ENCODE data around the gene PTTG1IP2.
"Not testable (repeated sequence)": the region's sequence is repeated elsewhere in the genome, so short reads cannot be mapped to it uniquely, and the experiment has no call there.

PTTG1IP2 gene

DNA sequence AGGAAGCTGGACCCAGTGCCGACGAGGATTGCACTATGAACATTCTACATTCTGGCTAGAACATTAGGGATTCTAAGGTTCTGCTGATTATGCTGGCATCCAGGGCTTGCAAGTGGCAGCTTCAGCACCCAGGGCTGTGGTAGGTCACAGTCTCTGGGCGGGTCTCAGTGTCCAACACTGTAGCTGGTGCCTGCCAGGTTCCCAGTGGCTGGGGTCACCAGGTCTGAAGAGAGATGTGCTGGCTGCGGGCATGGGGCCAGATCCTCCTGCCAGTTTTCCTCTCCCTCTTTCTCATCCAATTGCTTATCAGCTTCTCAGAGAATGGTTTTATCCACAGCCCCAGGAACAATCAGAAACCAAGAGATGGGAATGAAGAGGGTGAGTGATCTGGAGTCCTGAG lies at the start of gene PTTG1IP2:
Gene PTTG1IP2 (plus strand): TSS at position 86 of the 400 bp plus-strand sequence. CDS start 148 bp downstream, at position 234.
- FAIRE-seq = no peak

DNA sequence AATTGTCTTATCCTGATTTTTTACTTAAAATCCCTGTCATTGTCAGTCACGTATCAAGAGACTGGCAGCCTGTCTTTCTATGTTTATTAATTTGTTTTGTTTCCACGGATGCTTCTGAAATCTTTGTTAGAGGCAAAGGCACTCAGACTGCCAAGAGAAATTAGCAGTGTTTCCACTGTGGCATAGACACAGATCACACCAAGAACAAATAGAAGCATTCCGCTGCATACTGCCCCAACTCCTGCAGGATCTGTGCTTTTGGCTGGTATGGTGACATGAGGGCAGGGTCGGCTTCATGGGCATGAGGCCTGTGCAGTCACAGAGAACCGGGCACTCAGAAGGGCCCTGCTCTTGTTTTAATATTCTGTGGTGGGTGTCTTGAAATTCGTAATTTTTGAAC lies 47.8 kb upstream of the PTTG1IP2 start:
- no peak for FAIRE-seq

DNA sequence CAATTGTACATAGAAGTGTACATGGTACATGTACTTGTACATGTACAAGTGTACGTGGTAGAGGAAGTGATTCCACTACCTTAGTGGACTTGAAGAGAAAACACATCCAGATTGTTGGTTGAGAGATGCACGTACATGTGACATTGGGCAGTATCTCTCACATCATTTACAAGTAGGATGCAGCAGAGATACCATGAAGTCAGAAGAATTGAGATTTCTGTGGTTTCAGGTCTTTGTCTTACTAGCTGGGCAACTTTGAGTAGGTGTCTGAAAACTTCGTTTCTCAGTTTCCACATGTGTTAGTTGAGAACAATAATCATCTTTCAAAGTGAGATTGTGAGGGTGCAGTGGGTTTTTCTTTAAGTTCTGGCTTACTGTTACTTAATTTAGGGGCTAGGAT lies 44.7 kb upstream of the PTTG1IP2 start:
- FAIRE-seq = no peak

DNA sequence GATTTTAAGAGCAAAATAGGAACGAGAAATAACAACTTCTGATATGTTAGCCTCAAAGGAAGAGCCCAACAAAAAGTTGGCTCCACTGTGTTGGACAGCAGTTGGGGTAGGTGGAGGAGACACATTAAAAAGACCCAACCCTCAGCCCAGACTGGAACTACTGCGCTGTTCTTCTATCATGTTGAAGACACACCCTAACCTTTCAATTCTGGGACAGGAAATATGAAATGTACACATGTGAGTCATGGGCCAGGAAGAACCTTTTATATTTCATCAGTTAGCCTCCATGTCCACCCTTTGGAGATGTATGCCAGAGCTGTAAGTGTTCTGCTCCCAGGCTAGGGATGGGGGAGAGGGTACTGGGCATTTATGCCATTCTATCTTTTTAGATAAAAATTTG lies 44.1 kb upstream of the PTTG1IP2 start:
- FAIRE-seq = no peak

DNA sequence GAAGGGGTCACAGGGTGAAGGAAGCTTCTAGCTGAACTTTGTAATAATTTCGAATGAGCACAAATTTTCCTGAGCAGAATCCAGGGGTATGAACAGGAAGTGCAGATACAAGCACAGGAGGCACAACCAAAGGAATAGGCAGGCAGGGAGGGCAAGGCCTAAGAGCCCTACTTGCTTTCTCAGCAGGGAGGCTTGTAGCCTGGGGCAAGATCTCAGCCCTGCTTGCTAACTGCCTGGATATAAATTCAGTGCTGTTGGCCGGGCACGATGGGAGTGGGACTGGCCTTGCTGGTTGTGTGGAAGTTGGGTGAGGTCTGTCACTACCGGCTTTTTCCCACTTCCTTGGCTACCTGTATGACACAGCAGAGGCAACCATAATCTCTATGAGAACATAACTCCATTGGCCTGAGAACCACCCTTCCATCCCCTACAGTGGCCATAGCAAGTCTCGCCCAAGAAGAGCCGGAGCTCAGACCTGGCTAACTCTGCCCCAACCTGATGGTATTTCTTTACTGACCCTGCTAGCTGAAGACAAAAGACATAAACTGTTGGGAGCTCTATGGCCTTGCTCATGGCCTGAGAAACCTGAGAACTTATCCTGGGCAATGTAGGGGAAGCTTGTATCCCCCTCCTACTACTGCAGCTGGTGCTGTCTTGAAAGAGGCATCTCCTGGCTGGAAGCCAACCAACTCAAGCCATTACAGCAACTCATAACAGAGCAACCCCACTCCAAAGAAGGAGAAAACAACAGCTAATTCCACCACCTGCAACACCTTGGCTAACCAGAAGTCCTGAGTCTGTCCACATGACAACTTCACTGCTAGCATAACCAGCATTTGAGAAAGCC lies 38.6 kb upstream of the PTTG1IP2 start:
- FAIRE-seq = no peak

DNA sequence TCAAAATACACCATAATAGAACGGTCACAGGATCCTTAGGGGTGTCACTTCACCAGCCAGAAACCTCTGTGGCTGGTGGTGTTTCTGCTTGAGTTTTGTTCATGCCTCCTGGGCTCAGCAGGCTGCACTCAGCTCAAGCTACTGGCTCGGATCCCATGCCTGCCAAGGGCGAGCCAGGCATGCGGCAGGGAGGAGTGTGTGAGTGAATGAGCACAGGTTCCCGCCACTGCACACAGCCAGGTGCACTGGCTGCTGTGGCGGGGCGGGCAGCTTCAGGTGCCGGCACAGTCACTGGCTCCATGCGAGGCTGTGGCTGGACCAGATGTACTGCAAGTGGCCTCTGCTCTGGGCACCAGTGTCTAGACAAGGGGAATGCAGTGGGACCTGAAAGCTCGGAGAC lies 36.7 kb upstream of the PTTG1IP2 start:
- FAIRE-seq = no peak

DNA sequence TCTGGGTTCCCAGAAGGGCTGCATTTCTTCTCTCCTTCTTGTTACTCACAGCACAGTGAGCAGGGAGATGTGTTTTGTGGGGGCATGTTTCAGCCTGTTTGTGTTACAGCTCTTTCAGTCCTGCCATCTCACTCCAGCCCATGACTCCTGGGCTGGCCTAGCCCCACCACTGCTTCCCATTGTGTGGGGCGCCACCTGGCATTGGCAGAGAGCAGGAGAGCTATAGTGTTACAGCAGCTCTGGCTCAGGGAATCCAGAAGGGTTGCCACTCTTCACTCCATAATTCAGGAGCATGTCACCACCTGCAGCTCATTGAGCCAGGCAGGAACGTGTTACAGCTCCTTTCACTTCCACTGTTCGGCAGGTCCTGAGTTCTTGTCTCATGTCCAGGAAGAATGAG lies 36.2 kb upstream of the PTTG1IP2 start:
- no peak for FAIRE-seq

DNA sequence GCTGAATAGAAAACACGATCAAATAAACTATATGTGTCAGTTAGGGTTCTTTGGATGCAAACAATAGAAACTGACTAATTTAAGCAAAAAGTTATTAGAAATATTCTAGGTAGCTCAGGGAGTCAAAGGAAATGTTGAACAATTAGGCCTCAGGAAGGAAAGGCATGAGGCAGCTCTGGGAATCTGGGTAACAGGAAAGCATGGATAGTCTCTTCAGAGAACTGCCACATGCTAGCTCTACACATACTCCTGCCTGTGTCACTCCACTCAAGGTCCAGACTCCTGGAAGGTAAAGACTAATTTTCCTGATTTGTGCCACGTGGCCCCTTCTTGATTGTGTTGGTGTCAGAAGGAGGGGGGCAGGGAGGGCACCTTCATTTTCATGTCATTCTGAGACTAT lies 23.8 kb upstream of the PTTG1IP2 start:
- no peak for FAIRE-seq

DNA sequence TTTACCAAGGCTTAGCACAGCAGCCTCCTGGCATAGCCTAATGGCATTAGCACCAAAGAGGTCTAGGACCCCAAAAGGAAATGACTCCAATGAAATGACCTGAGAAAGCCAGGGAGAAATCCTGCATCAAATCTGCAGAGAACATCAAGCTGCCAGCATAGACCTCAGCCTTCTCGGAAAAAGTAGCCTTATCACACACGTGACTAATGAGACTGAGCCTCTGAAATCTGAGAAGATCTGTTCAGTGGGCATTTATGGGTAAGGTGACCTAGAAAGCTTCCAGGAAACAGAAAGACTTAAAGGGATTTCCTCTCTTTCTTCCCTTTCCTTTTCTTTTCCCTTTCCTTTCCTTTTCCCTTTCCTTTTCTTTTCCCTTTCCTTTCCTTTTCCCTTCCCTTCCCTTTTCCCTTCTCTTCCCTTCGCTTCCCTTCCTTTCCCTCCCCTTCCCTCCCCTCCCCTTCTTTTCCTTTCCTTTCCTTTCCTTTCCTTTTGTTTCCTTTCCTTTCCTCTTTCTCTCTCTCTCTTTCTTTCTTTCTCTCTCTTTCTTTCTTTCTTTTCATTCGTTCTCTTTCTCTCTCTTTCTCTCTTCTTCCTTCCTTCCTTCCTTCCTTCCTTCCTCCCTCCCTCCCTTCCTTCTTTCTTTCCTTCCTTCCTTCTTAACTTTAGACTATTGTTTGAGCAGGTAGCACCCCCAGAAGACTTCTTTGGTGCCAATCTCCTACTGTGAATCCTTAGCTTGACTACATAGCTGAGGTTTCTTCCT lies 23.1 kb upstream of the PTTG1IP2 start:
- no peak for FAIRE-seq

DNA sequence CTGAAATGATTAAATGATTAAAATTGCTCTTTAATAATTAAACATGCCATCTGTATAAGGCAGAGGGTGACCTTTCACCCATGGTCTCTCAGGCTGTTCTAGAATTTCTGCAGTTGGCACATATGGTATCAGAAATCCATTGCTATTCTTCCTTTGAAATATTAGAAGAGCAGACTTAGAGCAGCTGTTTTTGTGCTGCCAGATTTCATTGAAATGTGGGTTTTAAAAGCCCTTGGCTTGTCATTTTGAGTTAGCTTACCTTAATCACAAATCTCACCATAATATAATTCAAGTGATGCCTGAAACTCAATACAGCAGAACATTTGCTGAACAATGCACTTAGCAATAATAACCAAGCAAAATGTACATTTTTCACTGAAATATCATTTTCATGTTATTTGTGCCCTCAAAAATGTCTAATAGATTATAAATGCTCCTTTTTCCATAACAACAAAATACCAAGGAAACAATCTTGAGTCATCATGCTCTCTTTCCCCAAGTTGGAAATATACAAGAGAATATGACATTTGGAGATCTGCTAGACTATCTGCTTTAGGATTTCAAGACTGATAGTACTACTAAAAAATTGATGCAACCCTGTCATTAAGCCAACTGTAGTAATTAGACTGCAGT lies 16.1 kb upstream of the PTTG1IP2 start:
- no peak for FAIRE-seq

DNA sequence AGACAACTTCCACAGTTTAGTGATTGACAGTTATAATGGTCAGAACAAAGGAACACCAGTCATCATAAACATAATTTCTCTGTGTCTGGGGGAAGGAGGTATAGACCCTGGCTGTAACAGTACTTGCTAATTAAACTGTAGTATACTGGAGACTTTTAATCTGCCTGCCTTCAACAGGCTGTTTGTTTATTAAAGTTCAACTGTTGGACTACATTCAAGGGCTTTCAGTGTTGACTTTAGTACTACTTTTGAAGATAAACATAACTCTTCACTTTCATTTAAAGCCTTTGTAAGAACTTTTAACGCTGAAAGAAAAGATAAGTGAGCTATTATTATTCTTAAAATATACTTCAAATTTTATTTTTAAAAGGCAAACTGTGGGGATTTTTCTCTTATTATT lies 15.5 kb upstream of the PTTG1IP2 start:
- FAIRE-seq = no peak

DNA sequence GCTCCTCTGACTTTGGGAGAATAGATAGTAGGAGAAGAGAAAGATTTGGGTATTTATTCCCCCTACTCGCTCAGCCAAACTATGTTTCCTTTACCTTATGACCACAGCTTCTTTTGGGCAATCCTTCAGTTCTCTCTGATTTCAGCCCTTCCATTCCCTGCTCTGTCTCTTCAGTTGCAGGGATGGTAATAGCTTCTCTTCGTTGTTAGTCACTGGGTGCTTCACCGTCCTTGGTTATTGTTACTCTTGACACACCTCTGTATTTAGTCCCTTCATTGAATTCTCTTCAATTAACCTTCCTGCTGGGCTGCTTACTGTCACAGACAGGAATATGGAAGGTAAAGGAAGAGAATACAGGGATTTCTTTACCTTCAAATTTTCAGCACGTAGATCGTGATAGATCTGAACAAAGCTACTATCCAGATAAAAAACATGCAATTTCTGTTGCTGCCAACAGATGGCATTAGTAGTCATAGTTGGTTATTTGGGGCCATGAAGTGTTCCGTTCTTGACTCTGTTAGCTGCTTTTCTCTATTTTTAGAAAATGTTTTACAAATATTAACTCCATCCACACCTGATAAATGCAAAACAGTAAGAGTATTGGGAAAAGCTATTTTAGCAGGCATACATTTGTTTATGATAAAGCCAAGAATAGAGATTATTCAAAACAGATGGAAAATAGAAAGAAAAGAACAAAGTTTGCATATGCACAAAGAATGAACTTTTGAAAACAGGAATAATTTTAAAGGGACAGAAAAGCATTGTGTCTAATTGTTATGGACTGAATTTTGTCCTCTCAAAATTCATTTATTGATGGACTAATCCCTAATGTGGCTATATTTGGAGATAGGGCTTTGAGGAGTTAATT lies 14.0 kb upstream of the PTTG1IP2 start:
- peak; percentile 72 for FAIRE-seq

DNA sequence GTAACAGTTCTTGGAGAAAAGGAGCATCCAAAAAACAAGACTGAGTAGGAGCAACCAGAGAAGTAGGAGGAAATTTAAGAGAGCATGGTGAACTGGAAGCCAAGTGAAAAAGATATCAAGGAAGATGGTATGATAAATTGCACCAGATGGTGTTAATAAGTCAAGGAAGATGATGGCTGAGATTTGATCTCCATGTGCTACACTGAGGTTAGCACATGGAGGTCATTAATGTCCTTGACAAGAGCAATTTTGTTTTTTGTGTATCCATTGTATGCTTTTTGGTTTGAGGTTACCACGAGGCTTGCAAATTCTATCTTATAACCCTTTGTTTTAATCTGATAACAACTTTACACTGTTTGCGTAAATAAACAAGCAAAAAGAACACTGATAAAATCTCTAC lies 11.3 kb upstream of the PTTG1IP2 start:
- FAIRE-seq = no peak

DNA sequence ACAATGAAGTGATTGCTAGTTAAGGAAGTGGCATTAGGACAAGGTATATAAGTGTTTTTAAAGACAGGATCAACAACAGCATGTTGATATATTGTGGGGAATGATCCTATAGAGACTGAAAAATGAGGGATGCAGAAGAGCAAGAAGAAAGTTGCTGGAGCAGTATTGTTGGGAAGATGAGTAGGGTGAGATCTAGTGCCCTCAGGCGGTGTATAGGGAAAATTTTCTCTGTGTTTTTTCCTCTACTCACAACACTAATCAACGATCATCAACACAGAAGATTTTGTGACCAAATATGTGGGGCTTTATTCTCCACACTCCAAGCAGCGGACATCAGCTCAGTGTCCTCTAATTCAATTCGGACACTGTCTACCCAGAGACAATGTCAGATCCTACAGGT lies 9.6 kb upstream of the PTTG1IP2 start:
- no peak for FAIRE-seq

DNA sequence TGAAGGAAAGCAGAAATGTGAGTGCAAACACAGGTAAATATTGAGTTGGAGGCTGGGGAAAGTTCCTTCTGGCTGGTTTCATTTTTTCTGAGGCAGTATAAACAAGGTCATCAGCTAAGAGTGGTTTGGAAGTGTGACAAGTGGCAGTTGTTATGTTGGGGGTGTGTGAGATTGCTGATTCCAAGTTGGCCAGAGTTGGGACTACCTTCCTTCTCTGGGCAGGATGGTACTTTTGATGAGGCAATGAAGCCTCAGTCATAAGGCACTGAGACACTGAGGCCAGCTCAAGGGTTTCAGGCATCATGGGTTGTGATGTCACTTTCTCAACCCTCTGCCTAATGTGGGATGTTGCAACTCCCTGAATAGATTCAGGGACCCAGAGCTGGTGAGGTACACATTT lies 8.2 kb upstream of the PTTG1IP2 start:
- FAIRE-seq = no peak

DNA sequence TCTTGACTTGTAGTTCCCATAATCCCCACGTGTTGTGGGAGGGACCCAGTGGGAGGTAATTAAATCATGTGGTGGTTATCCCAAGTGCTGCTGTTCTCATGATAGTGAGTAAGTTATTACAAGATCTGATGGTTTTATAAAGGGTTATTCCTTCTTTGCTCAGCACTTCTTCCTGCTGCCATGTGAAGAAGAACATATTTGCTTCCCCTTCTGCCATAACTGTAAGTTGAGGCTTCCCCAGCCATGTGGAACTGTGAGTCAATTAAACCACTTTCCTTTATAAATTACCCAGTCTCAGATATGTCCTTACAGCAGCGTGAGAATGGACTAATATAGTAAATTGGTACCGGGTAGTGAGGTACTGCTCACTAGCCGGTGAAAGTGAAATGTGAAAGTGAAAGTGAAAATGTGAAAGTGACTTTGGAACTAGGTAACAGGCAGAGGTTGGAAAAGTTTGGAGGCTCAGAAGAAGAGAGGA lies 6.2 kb upstream of the PTTG1IP2 start:
- FAIRE-seq = not testable (repeated sequence)

DNA sequence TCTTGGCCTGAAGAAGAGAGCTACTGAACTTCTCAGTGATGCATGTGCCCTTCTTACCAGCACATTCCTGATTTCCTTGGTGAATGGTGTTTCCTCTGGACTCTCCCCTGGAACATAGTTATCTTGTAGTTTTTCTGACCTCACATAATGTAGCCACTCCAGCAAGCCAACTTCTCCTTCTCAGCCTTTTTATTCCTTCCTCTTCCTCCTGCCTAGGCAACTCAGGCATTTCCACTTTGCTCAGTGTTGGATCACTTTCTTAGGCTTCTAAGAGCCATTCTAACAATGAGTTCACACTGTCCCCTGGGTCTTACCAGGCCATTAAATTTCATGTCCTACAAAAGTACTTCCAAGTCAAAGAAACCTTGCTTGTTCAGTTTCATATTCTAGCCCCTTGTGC lies 3.6 kb upstream of the PTTG1IP2 start:
- FAIRE-seq = no peak

DNA sequence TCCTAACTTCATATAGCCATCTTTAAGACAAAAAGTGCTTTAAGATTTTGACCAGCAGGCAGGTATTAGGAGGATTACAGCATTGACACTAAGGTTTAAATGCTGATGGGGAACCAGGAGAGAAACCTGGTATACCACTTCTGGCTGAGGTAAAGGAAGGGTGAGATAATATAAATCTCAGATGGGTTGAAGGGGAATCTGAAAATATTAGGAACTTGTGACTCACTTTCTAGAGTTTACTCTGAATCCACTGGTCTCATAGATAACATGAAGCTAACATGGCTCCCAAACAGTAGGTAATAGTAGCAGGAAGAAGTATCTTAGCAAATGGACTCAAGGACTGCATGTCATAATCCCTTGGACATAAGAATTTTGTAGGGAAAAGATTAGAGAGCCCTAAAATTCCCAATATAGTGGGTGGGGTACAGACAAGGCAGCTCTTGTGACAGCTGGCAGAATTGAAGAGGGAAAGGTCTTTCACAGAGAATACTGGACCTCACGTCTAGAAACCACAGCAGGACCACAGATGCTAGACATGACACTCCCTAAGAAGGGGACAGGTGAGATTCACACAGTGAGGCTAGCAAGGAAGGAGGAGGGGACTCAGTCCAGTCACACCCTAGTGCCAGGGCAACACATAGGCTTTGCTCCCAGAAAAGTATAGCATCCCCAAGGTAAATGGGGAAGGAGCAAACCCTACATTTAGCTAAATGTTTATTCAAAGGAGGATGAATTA lies 3.5 kb downstream of the PTTG1IP2 start:
- FAIRE-seq = no peak

DNA sequence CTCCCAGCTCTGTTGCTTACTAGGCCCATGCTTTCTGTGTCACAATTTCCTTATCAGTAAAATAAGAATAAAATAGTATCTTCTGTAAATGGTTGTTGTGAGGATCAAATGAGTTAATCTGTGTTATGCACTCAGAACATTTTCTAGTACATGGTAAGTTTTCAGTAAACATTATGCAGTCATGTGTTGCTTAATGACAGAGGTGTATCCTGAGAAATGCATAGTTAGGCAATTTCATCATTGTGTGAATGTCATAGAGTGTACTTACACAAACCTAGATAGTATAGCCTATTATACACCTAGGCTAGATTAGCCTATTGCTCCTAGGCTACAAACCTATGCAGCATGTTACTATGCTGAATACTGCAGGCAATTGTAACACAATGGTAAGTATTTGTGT lies 4.4 kb downstream of the PTTG1IP2 start:
- no peak for FAIRE-seq

DNA sequence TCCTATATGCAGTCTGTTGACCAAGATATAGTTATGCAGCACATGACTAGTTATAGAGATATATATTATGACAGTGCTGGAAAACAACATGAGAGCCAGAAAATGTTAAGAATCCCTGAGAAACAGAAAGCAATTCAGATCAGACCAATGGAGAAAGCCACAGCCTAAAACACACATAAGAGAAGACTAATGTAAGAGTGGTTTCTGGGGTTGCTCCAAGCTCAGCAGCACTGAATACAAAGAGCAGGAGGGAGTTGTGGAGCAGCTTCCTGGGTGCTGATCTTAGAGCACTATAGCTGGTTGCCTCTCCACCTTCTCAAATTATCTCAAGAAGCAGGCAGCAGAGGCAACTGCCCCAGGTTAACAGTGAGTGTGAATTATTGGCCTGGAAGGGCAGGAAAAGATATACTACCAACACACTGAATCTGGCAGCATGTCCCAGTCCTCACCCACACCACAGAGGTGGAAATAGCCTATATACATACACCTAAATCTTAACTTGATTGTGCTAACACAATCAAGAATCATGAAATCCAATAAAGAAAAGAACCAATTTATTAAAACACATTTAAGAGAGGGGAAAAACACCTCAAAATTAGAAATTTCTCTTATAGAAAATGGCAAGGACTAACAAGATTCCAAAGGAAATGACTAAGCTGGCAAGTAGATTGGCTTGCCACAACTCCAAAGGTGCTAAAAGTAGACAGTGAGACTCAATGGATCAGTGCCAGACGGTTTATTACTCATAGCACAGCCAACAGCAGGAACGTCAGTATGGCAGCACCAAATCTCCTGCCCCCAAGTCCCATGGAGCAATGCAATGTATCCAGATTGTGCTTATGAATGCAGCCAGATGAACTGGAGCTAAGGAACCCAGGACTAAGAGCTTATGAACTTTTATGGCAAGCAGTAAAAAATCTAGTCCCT lies 5.1 kb downstream of the PTTG1IP2 start:
- FAIRE-seq = no peak

DNA sequence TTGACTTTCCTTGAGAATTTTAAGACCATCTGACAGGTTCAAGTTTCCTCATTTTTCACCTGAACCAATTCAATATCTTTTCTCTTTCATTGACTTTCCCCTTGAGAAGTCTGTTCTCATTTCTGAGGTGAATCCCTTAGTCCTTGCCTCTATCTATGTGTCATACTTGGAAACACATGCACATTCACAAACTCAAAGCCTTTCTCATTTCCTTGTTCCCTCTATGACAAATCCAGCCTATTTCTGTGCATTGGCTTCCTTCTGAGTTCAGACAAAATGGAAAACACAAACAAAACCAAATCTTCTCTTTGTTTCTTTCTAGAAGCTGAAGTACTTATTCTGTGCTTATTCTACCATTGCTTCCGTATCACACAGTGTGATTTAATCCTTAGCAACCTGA lies 13.8 kb downstream of the PTTG1IP2 start:
- FAIRE-seq = no peak
